ENCODE data around the gene DDX18.

DDX18 gene

GRCh38 chr2:117835990-117836760 lies 21.7 kb downstream of the DDX18 start:
- peak; percentile 32 for DNase-seq

DNA sequence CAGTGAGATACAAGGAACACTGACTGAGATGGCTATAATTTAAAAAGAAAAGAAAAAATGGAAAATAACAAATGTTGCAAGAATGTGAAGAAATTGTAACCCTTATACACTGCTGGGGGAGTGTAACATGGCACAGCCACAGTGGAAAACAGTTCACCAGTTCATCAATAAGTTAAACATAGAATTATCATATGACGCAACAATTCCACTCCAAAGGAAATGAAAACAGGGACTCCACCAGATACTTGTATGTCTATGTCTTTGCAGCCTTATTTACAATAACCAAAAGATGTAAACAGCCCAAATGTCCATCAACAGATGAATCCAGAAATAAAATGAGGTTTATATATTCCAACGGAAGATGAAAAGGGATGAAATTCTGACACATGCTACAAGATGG lies 30.8 kb downstream of the DDX18 start:
- DNase-seq, result no peak

GRCh38 chr2:117850015-117850414 lies 35.5 kb downstream of the DDX18 start:
- DNase-seq, result no peak

GRCh38 chr2:117850461-117850860 lies 36.0 kb downstream of the DDX18 start:
- no peak for DNase-seq

- no peak for DNase-seq
These were observed 37.5 kb downstream of the DDX18 start for GRCh38 chr2:117851969-117852368.

GRCh38 chr2:117853316-117853715 lies 38.8 kb downstream of the DDX18 start:
- no peak for DNase-seq

- no peak for DNase-seq
These were observed 39.4 kb downstream of the DDX18 start for GRCh38 chr2:117853873-117854272.

- DNase-seq, result no peak
These were observed 40.1 kb downstream of the DDX18 start for GRCh38 chr2:117854610-117855009.

GRCh38 chr2:117855886-117856285 lies 41.4 kb downstream of the DDX18 start:
- no peak for DNase-seq

- no peak for DNase-seq
These were observed 42.1 kb downstream of the DDX18 start for GRCh38 chr2:117856415-117857210.

DNA sequence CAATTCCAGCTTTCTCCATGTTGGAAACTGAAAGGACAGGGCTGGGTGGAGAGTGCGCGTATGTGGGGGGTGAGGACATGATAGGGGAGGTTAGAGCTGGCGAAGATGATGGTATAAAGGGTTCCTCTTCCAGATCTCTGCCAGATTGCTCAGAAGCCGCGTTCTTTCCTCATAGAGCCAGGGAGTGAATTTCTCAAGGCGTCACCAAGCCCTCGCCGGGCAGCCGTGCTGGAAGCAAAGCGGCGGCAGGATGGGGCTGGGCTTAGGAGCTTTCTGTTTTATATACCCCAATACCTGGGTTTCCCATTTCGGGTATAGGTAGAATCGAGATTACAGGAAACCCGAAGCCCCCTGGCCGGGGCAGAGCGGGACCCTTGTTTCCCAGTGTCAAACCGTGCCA lies 43.8 kb downstream of the DDX18 start:
- no peak for DNase-seq

DNA sequence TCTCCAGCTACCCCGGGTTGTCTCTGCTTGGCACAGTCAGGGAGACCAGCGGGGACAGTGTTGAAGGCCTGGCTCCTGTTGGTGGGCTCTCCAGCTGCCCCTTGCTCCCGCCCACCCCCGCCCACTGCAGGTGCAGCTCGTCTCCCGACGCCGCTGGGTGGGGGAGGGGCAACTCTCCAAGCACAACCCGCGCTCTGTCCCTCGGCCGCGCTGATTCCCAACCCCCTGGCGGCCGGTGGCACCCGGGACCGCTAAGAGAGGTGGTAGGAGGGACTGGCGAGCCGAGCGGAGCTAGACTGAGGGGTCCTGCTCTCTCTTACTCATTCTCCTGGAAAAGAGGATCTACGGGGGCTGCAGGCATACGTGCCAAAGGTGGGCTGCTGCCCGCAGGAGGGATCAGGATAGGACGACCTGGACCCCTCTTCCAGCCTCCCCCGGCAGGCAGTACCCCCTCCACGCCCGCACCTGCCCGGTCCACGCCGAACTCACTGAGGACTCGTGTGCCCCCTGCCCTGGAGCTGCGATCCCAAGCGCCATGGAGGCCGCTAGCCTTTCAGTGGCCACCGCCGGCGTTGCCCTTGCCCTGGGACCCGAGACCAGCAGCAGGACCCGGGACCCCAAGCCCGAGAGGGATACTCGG lies 44.5 kb downstream of the DDX18 start:
- DNase-seq, result no peak

DNA sequence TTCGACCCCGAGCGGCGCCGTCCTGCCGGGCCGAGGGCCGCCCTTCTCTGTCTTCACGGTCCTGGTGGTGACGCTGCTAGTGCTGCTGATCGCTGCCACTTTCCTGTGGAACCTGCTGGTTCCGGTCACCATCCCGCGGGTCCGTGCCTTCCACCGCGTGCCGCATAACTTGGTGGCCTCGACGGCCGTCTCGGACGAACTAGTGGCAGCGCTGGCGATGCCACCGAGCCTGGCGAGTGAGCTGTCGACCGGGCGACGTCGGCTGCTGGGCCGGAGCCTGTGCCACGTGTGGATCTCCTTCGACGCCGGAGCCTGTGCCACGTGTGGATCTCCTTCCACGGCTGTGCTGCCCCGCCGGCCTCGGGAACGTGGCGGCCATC lies 45.0 kb downstream of the DDX18 start:
- DNase-seq, result no peak

GRCh38 chr2:117859924-117860647 lies 45.6 kb downstream of the DDX18 start:
- no peak for DNase-seq

DNA sequence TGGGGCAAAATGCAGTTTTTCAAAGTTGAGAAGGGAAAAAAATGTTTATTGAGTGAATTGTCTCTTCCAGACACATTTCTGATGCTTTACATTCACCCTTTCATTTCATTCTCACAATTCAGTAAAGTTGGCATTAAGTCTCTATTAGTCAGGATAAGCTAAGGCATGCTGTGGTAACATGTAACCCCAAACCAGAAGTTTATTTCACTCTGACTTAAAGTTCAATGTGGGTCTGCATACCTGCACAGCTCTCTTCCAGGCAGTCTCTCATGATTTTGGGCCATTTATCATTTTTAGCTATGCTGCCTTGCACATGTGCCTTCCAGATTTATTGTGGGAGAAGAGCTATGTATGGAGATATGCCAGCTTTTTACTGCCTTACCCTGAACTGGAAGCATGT lies 48.0 kb downstream of the DDX18 start:
- no peak for DNase-seq

DNA sequence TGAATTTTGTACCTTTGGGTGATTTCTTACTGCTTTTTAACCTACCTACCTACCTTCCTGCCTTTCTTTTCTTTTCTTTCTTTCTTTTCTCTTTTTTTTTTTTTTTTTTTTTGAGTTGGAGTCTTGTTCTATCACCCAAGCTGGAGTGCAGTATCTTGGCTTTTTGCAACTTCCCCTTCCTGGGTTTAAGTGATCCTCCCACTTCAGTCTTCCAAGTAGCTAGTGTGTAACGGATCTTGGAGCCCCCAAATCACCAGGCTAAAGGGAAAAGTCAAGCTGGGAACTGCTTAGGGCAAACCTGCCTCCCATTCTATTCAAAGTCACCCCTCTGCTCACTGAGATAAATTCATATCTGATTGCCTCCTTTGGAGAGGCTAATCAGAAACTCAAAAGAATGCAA lies 61.3 kb downstream of the DDX18 start:
- DNase-seq, result no peak

- no peak for DNase-seq
These were observed 64.5 kb downstream of the DDX18 start for GRCh38 chr2:117879003-117879402.

Data from activated T-cell treated with anti-CD3 and anti-CD28 coated beads for 4 hours (primary cell).